Right lobe of liver (tissue), 6 donors: ENCODE measurements around the gene ASMT. TPM values are rescaled to one million over a fixed set of nuclear protein-coding genes. Genes with fewer than 3 reads are reported as not detected.
"Not testable (repeated sequence)": the region's sequence is repeated elsewhere in the genome, so short reads cannot be mapped to it uniquely, and the experiment has no call there.

ENCODE experiments used
- ATAC-seq, 4 donors: fragments of 200-7000 bp; cut with Tn5 transposase; one replicate each; pipeline ENCODE4 v1.9.1; 2020; ENCODE audit warnings: mild to moderate bottlenecking in 4 of 4, moderate library complexity in 4 of 4
- DNase-seq, 3 donors: peaks; one replicate each; pipeline ENCODE4 v3.0.0-alpha.2; 2020
- H3K27ac ChIP-seq, 3 donors: fragments of 200-600 bp; one replicate each; pipeline ENCODE4 v1.8.0; 2022
- H3K27me3 ChIP-seq, 2 donors: fragments of 200-600 bp; one replicate each; pipeline ENCODE4 v1.8.0; 2022
- H3K36me3 ChIP-seq, 4 donors: fragments of 200-600 bp; sonication (generic) in 1 of 4; one replicate each; pipeline versions ENCODE4 v1.5.1 to v1.8.0; 2017 to 2022; ENCODE audit warnings: control low read depth in 1 of 4
- H3K4me1 ChIP-seq, 4 donors: fragments of 200-600 bp; sonication (generic) in 1 of 4; one replicate each; pipeline versions ENCODE4 v1.5.1 to v1.8.0; 2017 to 2022; ENCODE audit warnings: control low read depth in 1 of 4
- H3K4me3 ChIP-seq, 3 donors: fragments of 200-600 bp; one replicate each; pipeline ENCODE4 v1.8.0; 2022
- H3K9me3 ChIP-seq, 4 donors: fragments of 200-600 bp; sonication (generic) in 1 of 4; one replicate each; pipeline versions ENCODE4 v1.5.1 to v1.8.0; 2017 to 2022; ENCODE audit warnings: control low read depth in 1 of 4
- POLR2A ChIP-seq: fragments of 450-650 bp; IDR thresholded peaks from one replicate; pipeline ENCODE4 v1.6.1; 2017; ENCODE audit warnings: antibody characterized with exemption, mild to moderate bottlenecking
- WGBS: methylation state at CpG from one replicate; pipeline ENCODE4 v1.1.6; 2018; ENCODE audit warnings: low coverage, low lambda C conversion rate; ENCODE audit not compliant: insufficient coverage; ENCODE audit errors: missing lambda C conversion rate; 5-methylcytosine and 5-hydroxymethylcytosine counted together
- intact Hi-C, 2 donors: fragments of 100-400 bp; cut with DNase I; formaldehyde crosslinking; loops; one replicate each; pipeline versions ENCODE4 v1.11.2 to v1.14.1; 2022
- total RNA-seq, 6 experiments: library from RNA; depleted of rRNA in 2 of 6; stranded (reverse); fragments of >200 nt in 2 of 6; fragmentation: NEBNext Ultra II Directional in 3 of 6; extraction: Animal tissue kit (Norgen Biotek cat#: 25700) in 3 of 6; gene quantifications; one replicate each; pipeline versions ENCODE4 v1.1.0 to v1.2.4, GENCODE V29; 2016 to 2023
- TF ChIP-seq, protein P1 (sequence below), 4 donors: fragments of 200-600 bp in 3 of 4; fragments of 450-650 bp in 1 of 4; IDR thresholded peaks; one replicate each; pipeline versions ENCODE4 v1.5.1 to v1.8.0; 2016 to 2022; ENCODE audit warnings: antibody characterized with exemption in 4 of 4, mild to moderate bottlenecking in 2 of 4
- donor health status: DM: no; HTN: yes; CAD: no.
- donor health status: DM: no; HTN: no; CAD: no.
- donor health status: DM: no; HTN: no; CAD: no.
- donor health status: DM: no; HTN: yes; CAD: no.
- donor health status: DM: no; HTN: yes; CAD: no.

Gene ASMT
- total RNA-seq, 6 experiments from 2014 or later, result 0.13 TPM; not detected in 5

DNA sequence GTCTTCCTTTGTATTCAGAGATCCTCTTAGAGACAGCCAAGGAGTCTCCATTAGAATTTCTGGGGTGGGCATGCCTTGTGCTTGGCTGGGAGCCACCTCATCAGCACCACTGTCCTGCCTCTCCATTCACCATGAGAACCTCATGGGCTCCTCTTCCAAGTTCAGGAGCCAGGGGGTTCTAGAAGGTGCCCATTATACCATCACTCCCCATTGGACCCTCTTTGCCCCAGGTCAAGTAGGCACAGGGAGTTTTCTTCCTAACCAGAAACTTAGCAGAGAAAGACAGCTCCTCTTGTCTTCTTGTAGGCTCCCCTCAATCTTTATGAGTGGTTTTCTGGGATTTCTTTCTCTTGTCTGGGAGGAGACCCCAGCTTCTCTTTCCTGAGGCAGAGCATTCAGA lies 31.1 kb downstream of the ASMT start:
- Histone ChIP-seq H3K9me3 (no peaks in the 10 kb centered on the region), H3K27me3 (no peaks in the 10 kb centered on the region), H3K27ac (no peak overlapping the region), H3K36me3 (no peaks in the 10 kb centered on the region), H3K4me3 (no peak overlapping the region), H3K4me1 (no peaks in the 10 kb centered on the region)
- TF ChIP-seq, protein P1, sequence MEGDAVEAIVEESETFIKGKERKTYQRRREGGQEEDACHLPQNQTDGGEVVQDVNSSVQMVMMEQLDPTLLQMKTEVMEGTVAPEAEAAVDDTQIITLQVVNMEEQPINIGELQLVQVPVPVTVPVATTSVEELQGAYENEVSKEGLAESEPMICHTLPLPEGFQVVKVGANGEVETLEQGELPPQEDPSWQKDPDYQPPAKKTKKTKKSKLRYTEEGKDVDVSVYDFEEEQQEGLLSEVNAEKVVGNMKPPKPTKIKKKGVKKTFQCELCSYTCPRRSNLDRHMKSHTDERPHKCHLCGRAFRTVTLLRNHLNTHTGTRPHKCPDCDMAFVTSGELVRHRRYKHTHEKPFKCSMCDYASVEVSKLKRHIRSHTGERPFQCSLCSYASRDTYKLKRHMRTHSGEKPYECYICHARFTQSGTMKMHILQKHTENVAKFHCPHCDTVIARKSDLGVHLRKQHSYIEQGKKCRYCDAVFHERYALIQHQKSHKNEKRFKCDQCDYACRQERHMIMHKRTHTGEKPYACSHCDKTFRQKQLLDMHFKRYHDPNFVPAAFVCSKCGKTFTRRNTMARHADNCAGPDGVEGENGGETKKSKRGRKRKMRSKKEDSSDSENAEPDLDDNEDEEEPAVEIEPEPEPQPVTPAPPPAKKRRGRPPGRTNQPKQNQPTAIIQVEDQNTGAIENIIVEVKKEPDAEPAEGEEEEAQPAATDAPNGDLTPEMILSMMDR (IDR thresholded peaks at IDR 0.05), result no peak
- TF ChIP-seq POLR2A, result no peak
- ATAC-seq (no peak), DNase-seq (no peak)
- intact Hi-C loops, result loop anchor here in 1 of 2 donors (10.0 kb wide), 1 partner anchor 949 kb away; no protein-coding TSS in a partner anchor

DNA sequence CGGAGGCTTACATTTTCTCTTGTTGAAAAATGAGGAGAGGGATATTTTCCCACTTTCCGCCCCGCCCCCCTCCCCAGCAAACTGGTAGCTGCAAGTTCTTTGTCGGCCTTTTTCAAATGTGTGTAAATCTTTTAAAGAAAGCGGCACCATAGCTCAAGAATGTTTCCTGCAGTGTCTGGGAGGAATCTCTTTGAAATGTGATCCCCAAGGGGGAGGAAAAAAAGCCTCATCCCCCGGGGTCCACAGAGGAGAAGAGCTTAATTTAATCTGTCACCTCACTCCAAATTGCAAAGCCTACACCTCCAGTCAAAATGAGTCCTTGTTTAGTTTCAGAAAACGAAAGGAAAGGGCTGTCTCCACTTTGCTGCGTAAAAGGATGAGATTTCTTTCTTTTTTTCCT lies 34.8 kb downstream of the ASMT start:
- WGBS, result 30% methylated on average over 8 of the region's 8 CpGs
- Histone ChIP-seq H3K27ac (no peak overlapping the region), H3K4me1 (no peaks in the 10 kb centered on the region), H3K9me3 (no peaks in the 10 kb centered on the region), H3K4me3 (no peak overlapping the region), H3K27me3 (no peaks in the 10 kb centered on the region), H3K36me3 (no peaks in the 10 kb centered on the region)
- DNase-seq (no peak), ATAC-seq (no peak)
- intact Hi-C loops, result loop anchor here in 1 of 2 donors (10.0 kb wide), 1 partner anchor 945 kb away; no protein-coding TSS in a partner anchor
- TF ChIP-seq POLR2A, result no peak
- TF ChIP-seq, protein P1 (IDR thresholded peaks at IDR 0.05), result no peak

DNA sequence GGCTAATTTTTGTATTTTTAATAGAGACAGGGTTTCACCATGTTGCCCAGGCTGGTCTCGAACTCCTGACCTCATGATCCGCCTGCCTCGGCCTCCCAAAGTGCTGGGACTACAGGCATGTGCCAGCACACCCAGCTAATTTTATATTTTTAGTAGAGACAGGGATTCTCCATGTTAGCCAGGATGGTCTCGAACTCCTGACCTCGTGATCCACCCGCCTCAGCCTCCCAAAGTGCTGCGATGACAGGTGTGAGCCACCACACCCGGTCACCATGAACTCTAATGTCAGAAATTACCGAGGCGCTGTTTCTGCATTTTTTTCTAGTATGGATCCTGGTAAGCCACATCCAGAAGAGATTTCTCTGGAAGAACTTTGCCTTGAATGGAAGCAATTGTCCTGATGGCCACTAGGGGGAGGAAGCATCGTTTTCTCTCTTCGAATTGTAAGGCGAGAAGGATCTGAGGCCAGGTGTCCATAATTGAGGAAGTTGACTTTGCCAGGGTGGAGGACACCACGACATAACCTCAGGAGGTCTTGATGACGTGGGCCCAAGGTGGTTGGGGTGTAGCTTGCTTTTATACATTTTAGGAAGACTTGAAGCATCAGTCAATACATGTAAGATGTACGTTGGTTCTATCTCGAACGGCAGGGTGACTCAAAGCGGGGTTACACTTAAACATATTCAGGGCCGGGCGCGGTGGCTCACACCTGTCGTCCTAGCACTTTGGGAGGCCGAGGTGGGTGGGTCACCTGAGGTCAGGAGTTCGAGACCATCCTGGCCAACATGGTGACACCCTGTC lies 37.4 kb downstream of the ASMT start:
- TF ChIP-seq, protein P1 (IDR thresholded peaks at IDR 0.05), result peak; percentile 59 to 77 (median 74)
- ATAC-seq, result peak; percentile 56 to 71 (median 65)

DNA sequence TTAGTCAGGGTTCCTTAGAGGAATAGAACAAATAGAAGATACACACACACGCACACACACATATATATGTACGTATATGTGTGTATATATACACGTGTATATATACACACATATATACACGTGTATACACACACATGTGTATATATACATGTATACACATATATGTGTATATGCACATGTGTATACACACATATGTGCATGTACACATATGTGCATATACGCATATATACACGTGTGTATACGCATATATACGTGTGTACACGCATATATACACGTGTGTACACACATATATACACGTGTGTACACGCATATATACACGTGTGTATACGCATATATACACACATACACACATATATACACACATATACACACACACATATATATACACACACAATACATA lies 41.5 kb downstream of the ASMT start:
- Histone ChIP-seq H3K27me3 (no peaks in the 10 kb centered on the region), H3K36me3 (no peaks in the 10 kb centered on the region), H3K4me1 (no peaks in the 10 kb centered on the region), H3K4me3 (no peak overlapping the region), H3K9me3 (no peaks in the 10 kb centered on the region), H3K27ac (no peak overlapping the region)
- intact Hi-C loops, result no loop called here
- ATAC-seq (no peak), DNase-seq (no peak)
- TF ChIP-seq, protein P1 (IDR thresholded peaks at IDR 0.05), result no peak
- TF ChIP-seq POLR2A, result no peak
- 55% methylated on average over 14 of the region's 14 CpGs for WGBS

More for the DNA sequence above, 37.4 kb downstream of the ASMT start:
- H3K4me3 ChIP-seq, H3K9me3 ChIP-seq, H3K27me3 ChIP-seq, H3K27ac ChIP-seq, intact Hi-C loops, H3K36me3 ChIP-seq, H3K4me1 ChIP-seq: not testable (repeated sequence)
- DNase-seq, result peak in 1 of 3 donors; percentile 19
- WGBS, result 39% methylated on average over 19 of the region's 25 CpGs
